GM12878 (cell line): ENCODE results near the gene LYPLA2. TPM values are rescaled to one million over a fixed set of nuclear protein-coding genes. Genes with fewer than 3 reads are reported as not detected.

Experiments
- ATAC-seq: fragments of 200-7000 bp; cut with Tn5 transposase; 3 replicates; pipeline ENCODE4 v1.9.1; 2020; ENCODE audit warnings: mild to moderate bottlenecking, moderate library complexity
- BruUV-seq: library from RNA; stranded (reverse); fragments of 400-500 nt; replicated peaks from 2 replicates; lab custom pipeline; 2021; lab: Mats Ljungman, UMichigan
- CTCF ChIA-PET: fragments of 300-600 bp; sonication (Branson Sonifier 250); formaldehyde crosslinking; extraction: SDS; loops from one replicate; lab custom pipeline; 2021; ENCODE audit warnings: inconsistent platforms; lab: Yijun Ruan, JAX
- POLR2A ChIA-PET: fragments of 350-600 bp; formaldehyde crosslinking; extraction: SDS; loops from one replicate; lab custom pipeline; 2021; ENCODE audit warnings: inconsistent platforms; lab: Charles Lee
- RAD21 ChIA-PET: fragments of 300-600 bp; sonication (Branson Sonifier 250); formaldehyde crosslinking; loops from one replicate; lab custom pipeline; 2023; ENCODE audit warnings: antibody characterized with exemption; ENCODE audit not compliant: unreplicated experiment; lab: Charles Lee
- SMC1A ChIA-PET: fragments of 300-600 bp; sonication (Branson Sonifier 250); formaldehyde crosslinking; loops from one replicate; lab custom pipeline; 2023; ENCODE audit not compliant: unreplicated experiment, uncharacterized antibody; lab: Charles Lee
- DNase-seq: peaks from one replicate; pipeline ENCODE4 v3.0.0-alpha.2; 2011; ENCODE audit warnings: low read depth, low spot score
- FAIRE-seq: peaks from 3 replicates; lab custom pipeline; 2011; peaks lifted over from hg19 to GRCh38; lab: Jason Lieb, UNC
- H2AFZ ChIP-seq: 2 replicates; pipeline ENCODE4 v1.6.0; 2011; ENCODE audit warnings: low read depth, low read length, control low read depth; ENCODE audit not compliant: control insufficient read depth
- H3K27ac ChIP-seq: 2 replicates; pipeline ENCODE4 v1.5.1; 2011; ENCODE audit warnings: control low read depth; ENCODE audit not compliant: control insufficient read depth, insufficient read depth
- H3K27me3 ChIP-seq, 2 experiments: replicated peaks in 1 of 2; 2 replicates each; pipeline versions ENCODE4 v1.6.0 to v1.6.1; 2011; ENCODE audit warnings: low read length in 1 of 2; ENCODE audit not compliant: control insufficient read depth in 2 of 2, insufficient read depth in 2 of 2
- H3K36me3 ChIP-seq, 2 experiments: 2 replicates each; pipeline ENCODE4 v1.5.1; 2011; ENCODE audit warnings: low read length in 1 of 2; ENCODE audit not compliant: control insufficient read depth in 2 of 2, insufficient read depth in 2 of 2
- H3K4me1 ChIP-seq: 2 replicates; pipeline ENCODE4 v1.6.1; 2011; ENCODE audit warnings: mild to moderate bottlenecking, low read length, moderate library complexity, mixed read lengths; ENCODE audit not compliant: control insufficient read depth, insufficient read depth
- H3K4me2 ChIP-seq: 2 replicates; pipeline ENCODE4 v1.6.0; 2011; ENCODE audit warnings: control low read depth; ENCODE audit not compliant: control insufficient read depth, insufficient read depth
- H3K4me3 ChIP-seq: fragments of 200-600 bp; sonication (generic); 2 replicates; pipeline ENCODE4 v1.5.1; 2016
- H3K79me2 ChIP-seq: 2 replicates; pipeline ENCODE4 v1.6.0; 2011; ENCODE audit warnings: low read length; ENCODE audit not compliant: control insufficient read depth, insufficient read depth
- H3K9ac ChIP-seq: 2 replicates; pipeline ENCODE4 v1.8.0; 2011; ENCODE audit warnings: low read length, control low read depth, mixed read lengths; ENCODE audit not compliant: control insufficient read depth, insufficient read depth
- H3K9me3 ChIP-seq: replicated peaks from 3 replicates; pipeline ENCODE4 v1.5.1; 2011; ENCODE audit warnings: mild to moderate bottlenecking, low read length; ENCODE audit not compliant: control insufficient read depth, insufficient read depth
- H4K20me1 ChIP-seq: 2 replicates; pipeline ENCODE4 v1.6.0; 2011; ENCODE audit not compliant: control insufficient read depth, insufficient read depth
- BACH1 ChIP-seq: fragments of 450-650 bp; IDR thresholded peaks from 2 replicates; pipeline ENCODE4 v1.6.1; 2017; ENCODE audit warnings: mild to moderate bottlenecking, borderline replicate concordance
- CBFB ChIP-seq: IDR thresholded peaks from 2 replicates; pipeline ENCODE4 v1.6.1; 2016; ENCODE audit warnings: antibody characterized with exemption, low read depth
- CREB1 ChIP-seq: IDR thresholded peaks from 2 replicates; pipeline ENCODE4 v1.6.1; 2012; ENCODE audit warnings: low read depth, mild to moderate bottlenecking, inconsistent platforms
- EED ChIP-seq: sonication (generic); IDR thresholded peaks from 2 replicates; pipeline ENCODE4 v1.6.1; 2016; ENCODE audit warnings: antibody characterized with exemption, low read depth
- IKZF1 ChIP-seq: fragments of 450-650 bp; conservative IDR thresholded peaks from 2 replicates; pipeline ENCODE4 v1.6.1; 2017; ENCODE audit warnings: antibody characterized with exemption, mild to moderate bottlenecking
- PAX5 ChIP-seq: IDR thresholded peaks from 2 replicates; pipeline ENCODE4 v1.6.1; 2011; ENCODE audit warnings: low read depth, low read length, borderline replicate concordance
- POLR2A ChIP-seq: IDR thresholded peaks from 2 replicates; pipeline ENCODE4 v1.6.1; 2011; ENCODE audit warnings: low read depth, mild to moderate bottlenecking, low read length
- RAD51 ChIP-seq: fragments of 450-650 bp; IDR thresholded peaks from 2 replicates; pipeline ENCODE4 v1.6.1; 2016; ENCODE audit warnings: moderate library complexity, mild to moderate bottlenecking, inconsistent platforms
- RFX5 ChIP-seq: IDR thresholded peaks from 2 replicates; pipeline ENCODE4 v1.6.1; 2011; ENCODE audit warnings: low read depth, low read length, improper control_type of control experiment
- RUNX3 ChIP-seq: IDR thresholded peaks from 2 replicates; pipeline ENCODE4 v1.6.1; 2012; ENCODE audit warnings: low read length, inconsistent platforms
- SMARCA5 ChIP-seq: fragments of 450-650 bp; IDR thresholded peaks from 2 replicates; pipeline ENCODE4 v1.6.1; 2017; ENCODE audit warnings: mild to moderate bottlenecking
- TBL1XR1 ChIP-seq: IDR thresholded peaks from 2 replicates; pipeline ENCODE4 v1.6.1; 2012; ENCODE audit warnings: low read depth, low read length, improper control_type of control experiment
- ZSCAN29 ChIP-seq: fragments of 450-650 bp; IDR thresholded peaks from 2 replicates; pipeline ENCODE4 v1.6.1; 2017; ENCODE audit warnings: mild to moderate bottlenecking, moderate library complexity
- WGBS: methylation state at CpG from one replicate; pipeline ENCODE4 v1.1.6; 2016; ENCODE audit warnings: low lambda C conversion rate; ENCODE audit not compliant: insufficient replicate concordance, insufficient coverage; ENCODE audit errors: missing lambda C conversion rate; 5-methylcytosine and 5-hydroxymethylcytosine counted together
- in situ Hi-C: fragments of 300-500 bp; cut with MboI; formaldehyde crosslinking; loops from 9 replicates; pipeline ENCODE4 v1.14.3; 2018; ENCODE audit warnings: mixed read lengths
- intact Hi-C: fragments of 100-400 bp; cut with micrococcal nuclease; formaldehyde crosslinking; loops from one replicate; pipeline ENCODE4 v1.14.2; 2022; ENCODE audit not compliant: unreplicated experiment
- polyA plus RNA-seq, 11 experiments: library from polyadenylated mRNA; depleted of rRNA in 4 of 11; unstranded in 6 of 11; stranded (reverse) in 5 of 11; fragments of >200 nt; fragmentation: Nextera tagmentation in 4 of 11; fragmentation: Illumina TruSeq in 1 of 11; extraction: Ambion mirVana in 4 of 11; extraction: Trizol in 1 of 11; gene quantifications; 1 replicate in 1 of 11; 2 replicates in 10 of 11; pipeline versions ENCODE4 v1.2.1 to v1.2.3, GENCODE V29; 2011 to 2016; ENCODE audit warnings: inconsistent platforms in 2 of 11, missing spikeins in 2 of 11, low read depth in 1 of 11
- total RNA-seq, 4 experiments: library from RNA; depleted of rRNA in 3 of 4; stranded (reverse); fragments of >200 nt in 3 of 4; fragmentation: Illumina TruSeq in 1 of 4; extraction: Trizol in 1 of 4; gene quantifications; 2 replicates each; pipeline versions ENCODE4 v1.2.1 to v1.2.3, GENCODE V29; 2013 to 2021
- TF ChIP-seq, protein P1 (sequence below): fragments of 450-650 bp; IDR thresholded peaks from 2 replicates; pipeline ENCODE4 v1.6.1; 2017; ENCODE audit warnings: low read depth, mild to moderate bottlenecking, moderate library complexity
- TF ChIP-seq, protein P2 (sequence below): IDR thresholded peaks from 2 replicates; pipeline ENCODE4 v1.6.1; 2012; ENCODE audit warnings: low read depth, low read length, improper control_type of control experiment
- TF ChIP-seq, protein P3 (sequence below): IDR thresholded peaks from 2 replicates; pipeline ENCODE4 v1.6.1; 2011; ENCODE audit warnings: low read depth, low read length, improper control_type of control experiment, borderline replicate concordance
- TF ChIP-seq, protein P4 (sequence below): IDR thresholded peaks from 2 replicates; pipeline ENCODE4 v1.6.1; 2011; ENCODE audit warnings: borderline replicate concordance, low read depth, mild to moderate bottlenecking, moderate library complexity, mixed read lengths, low read length; ENCODE audit not compliant: insufficient read depth; ENCODE audit errors: extremely low read length

Gene LYPLA2
- total and polyA plus RNA-seq, 10 of the 15 experiments (the other 5 are each of a cell fraction or from before 2014, with no cell fraction given) = 2.7 to 129 (median 62.3) TPM

DNA sequence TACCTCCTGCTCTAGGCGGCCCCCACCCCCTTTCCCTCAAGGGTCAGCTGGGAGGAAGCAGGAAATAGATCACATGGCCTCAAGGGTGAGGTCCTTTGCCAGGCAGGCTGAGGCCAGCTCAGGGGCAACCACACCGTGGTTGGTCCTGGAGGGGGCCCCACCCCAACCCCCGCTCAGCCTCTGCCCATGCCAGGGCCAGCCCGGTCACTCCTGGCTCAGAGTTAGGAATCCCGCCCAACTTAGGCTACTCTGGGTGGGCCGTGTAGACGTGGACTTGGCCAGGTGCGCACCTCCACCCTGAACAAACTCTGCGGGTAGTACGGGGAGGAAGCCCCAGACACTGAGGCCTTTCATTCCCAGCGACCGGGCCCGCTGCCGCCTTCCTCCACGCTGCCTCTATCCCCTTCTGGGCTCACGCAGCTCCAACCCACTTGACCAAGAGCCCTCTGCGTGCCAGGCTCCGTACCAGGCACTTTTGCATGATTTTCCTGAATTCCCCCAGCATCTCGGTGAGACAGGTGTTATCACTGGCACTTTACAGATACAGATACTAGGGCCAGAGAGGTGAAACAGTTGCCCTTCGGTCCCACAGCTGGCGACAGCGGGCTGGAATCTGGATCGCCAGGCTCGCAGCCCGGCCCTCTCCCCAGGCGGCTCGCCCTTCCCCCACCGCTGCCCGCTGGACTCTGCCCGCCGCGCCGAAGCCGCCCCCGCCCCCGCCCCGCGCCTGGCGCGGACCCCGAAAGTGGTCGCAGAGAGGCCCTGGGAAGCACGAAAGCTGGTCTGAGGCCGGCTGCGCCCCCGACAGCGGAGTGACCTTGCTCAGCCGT, 8.8 kb downstream of the LYPLA2 start:
- intact Hi-C loops = no loop called here
- peak overlapping the region; percentile 86 for H3K4me2 ChIP-seq
- peaks cover 10% of the 10 kb centered on the region for H3K79me2 ChIP-seq
- peaks cover 6 to 13% of the 10 kb centered on the region in 2 experiments; a peak in 3 of 4 replicates for H3K36me3 ChIP-seq
- RAD21 ChIA-PET = interaction anchor here (0.6 to 3.3 kb wide), 8 partner anchors 21 to 117 kb away, joined by 3 to 15 read pairs (median 6); partner anchors contain the start of gene PITHD1
- DNase-seq (no peak), FAIRE-seq (peak; percentile 78), ATAC-seq (peak; percentile 42)
- H3K27me3 ChIP-seq = no peaks in the 10 kb centered on the region
- TF ChIP-seq ZSCAN29 (peak; percentile 94), POLR2A (peak; percentile 73), TBL1XR1 (peak; percentile 29; the same call in 1 of the 2 replicates), RFX5 (no peak), SMARCA5 (peak; percentile 64), RAD51 (peak; percentile 72; the same call in 1 of the 2 replicates), RUNX3 (peak; percentile 47; the same call in 1 of the 2 replicates), IKZF1 (peak; percentile 33; the same call in 1 of the 2 replicates), BACH1 (0 out of 2 replicates have a peak, but pooled peaks have one; percentile 14), PAX5 (peak; percentile 8; the same call in 1 of the 2 replicates), CBFB (no peak), CREB1 (0 out of 2 replicates have a peak, but pooled peaks have one; percentile 7), EED (no peak)
- TF ChIP-seq, protein P1, sequence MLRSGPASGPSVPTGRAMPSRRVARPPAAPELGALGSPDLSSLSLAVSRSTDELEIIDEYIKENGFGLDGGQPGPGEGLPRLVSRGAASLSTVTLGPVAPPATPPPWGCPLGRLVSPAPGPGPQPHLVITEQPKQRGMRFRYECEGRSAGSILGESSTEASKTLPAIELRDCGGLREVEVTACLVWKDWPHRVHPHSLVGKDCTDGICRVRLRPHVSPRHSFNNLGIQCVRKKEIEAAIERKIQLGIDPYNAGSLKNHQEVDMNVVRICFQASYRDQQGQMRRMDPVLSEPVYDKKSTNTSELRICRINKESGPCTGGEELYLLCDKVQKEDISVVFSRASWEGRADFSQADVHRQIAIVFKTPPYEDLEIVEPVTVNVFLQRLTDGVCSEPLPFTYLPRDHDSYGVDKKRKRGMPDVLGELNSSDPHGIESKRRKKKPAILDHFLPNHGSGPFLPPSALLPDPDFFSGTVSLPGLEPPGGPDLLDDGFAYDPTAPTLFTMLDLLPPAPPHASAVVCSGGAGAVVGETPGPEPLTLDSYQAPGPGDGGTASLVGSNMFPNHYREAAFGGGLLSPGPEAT = no peak
- TF ChIP-seq, protein P2, sequence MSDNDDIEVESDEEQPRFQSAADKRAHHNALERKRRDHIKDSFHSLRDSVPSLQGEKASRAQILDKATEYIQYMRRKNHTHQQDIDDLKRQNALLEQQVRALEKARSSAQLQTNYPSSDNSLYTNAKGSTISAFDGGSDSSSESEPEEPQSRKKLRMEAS = 0 out of 2 replicates have a peak, but pooled peaks have one; percentile 28
- TF ChIP-seq, protein P3, sequence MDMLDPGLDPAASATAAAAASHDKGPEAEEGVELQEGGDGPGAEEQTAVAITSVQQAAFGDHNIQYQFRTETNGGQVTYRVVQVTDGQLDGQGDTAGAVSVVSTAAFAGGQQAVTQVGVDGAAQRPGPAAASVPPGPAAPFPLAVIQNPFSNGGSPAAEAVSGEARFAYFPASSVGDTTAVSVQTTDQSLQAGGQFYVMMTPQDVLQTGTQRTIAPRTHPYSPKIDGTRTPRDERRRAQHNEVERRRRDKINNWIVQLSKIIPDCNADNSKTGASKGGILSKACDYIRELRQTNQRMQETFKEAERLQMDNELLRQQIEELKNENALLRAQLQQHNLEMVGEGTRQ = peak; percentile 6; the same call in 1 of the 2 replicates
- TF ChIP-seq, protein P4, sequence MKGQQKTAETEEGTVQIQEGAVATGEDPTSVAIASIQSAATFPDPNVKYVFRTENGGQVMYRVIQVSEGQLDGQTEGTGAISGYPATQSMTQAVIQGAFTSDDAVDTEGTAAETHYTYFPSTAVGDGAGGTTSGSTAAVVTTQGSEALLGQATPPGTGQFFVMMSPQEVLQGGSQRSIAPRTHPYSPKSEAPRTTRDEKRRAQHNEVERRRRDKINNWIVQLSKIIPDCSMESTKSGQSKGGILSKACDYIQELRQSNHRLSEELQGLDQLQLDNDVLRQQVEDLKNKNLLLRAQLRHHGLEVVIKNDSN = peak; percentile 63
- H2AFZ ChIP-seq = peak overlapping the region; percentile 58
- no peaks in the 10 kb centered on the region for H4K20me1 ChIP-seq
- SMC1A ChIA-PET = interaction anchor here (1.4 to 3.5 kb wide), 4 partner anchors 23 to 117 kb away, joined by 3 to 13 read pairs (median 6); partner anchors contain the start of gene PITHD1
- under 1% methylated on average over 26 of the region's 48 CpGs for WGBS
- POLR2A ChIA-PET = interaction anchor here (0.6 to 3.0 kb wide), 6 partner anchors 12 to 177 kb away, joined by 3 to 19 read pairs (median 4); partner anchors contain the start of genes HMGCL and PITHD1
- peak overlapping the region; percentile 83 for H3K9ac ChIP-seq
- no peaks in the 10 kb centered on the region for H3K9me3 ChIP-seq
- CTCF ChIA-PET = interaction anchor here (0.6 to 3.2 kb wide), 10 partner anchors 11 to 116 kb away, joined by 3 to 39 read pairs (median 6); partner anchors contain the start of genes CNR2 and HMGCL
- peaks cover 9% of the 10 kb centered on the region for H3K4me1 ChIP-seq
- in situ Hi-C loops = loop anchor here (10.0 to 25.0 kb wide), 2 partner anchors 65 to 1438 kb away; partner anchors contain the start of genes FUCA1, RSRP1 and SYF2
- peak overlapping the region; percentile 80 for H3K4me3 ChIP-seq
- BruUV-seq = TSS peak; percentile 51
- peak overlapping the region; percentile 70 for H3K27ac ChIP-seq
